Esophagus muscularis mucosa (tissue), 3 donors: ENCODE measurements around the gene MFRP.

Experiments
- CTCF ChIP-seq, 3 experiments: fragments of 200-600 bp in 2 of 3; fragments of 450-650 bp in 1 of 3; sonication (generic) in 2 of 3; IDR thresholded peaks; one replicate each; pipeline ENCODE4 v1.5.1; 2017 to 2019; ENCODE audit warnings: antibody characterized with exemption in 3 of 3, mild to moderate bottlenecking in 2 of 3, moderate library complexity in 1 of 3
- POLR2AphosphoS5 ChIP-seq, 2 donors: sonication (generic); formaldehyde crosslinking; IDR thresholded peaks; one replicate each; pipeline ENCODE4 v1.6.1; 2017; ENCODE audit warnings: antibody characterized with exemption in 2 of 2

GRCh38 chr11:119297938-119298337 lies 48.6 kb downstream of the MFRP start:
- TF ChIP-seq CTCF (IDR thresholded peaks at IDR 0.05), result no peak
- TF ChIP-seq POLR2AphosphoS5 (IDR thresholded peaks at IDR 0.05), result no peak
